WTC11 (cell line): ENCODE measurements around the gene VWA5A. TPM values are rescaled to one million over a fixed set of nuclear protein-coding genes. Genes with fewer than 3 reads are reported as not detected.

Source experiments
- ATAC-seq: fragments of 200-7000 bp; cut with Tn5 transposase; 2 replicates; pipeline ENCODE4 v1.10.0; 2021; ENCODE audit warnings: mild to moderate bottlenecking, moderate library complexity
- CTCF ChIA-PET: fragments of 300-600 bp; sonication (Branson Sonifier 250); formaldehyde crosslinking; loops from one replicate; lab custom pipeline; 2021; ENCODE audit warnings: antibody characterized with exemption; lab: Charles Lee
- POLR2A ChIA-PET: fragments of 350-600 bp; sonication (Branson Sonifier 250); formaldehyde crosslinking; loops from one replicate; lab custom pipeline; 2021; ENCODE audit warnings: antibody characterized with exemption; lab: Charles Lee
- DNase-seq: peaks from one replicate; pipeline ENCODE4 v3.0.0; 2021; ENCODE audit warnings: low spot score
- H3K27ac Mint-ChIP-seq: 2 replicates; pipeline ENCODE4 v1.8.0; 2021; ENCODE audit warnings: mixed read lengths
- H3K27me3 Mint-ChIP-seq: 2 replicates; pipeline ENCODE4 v1.8.0; 2021; ENCODE audit warnings: low read depth, mild to moderate bottlenecking, moderate library complexity, mixed read lengths
- H3K36me3 Mint-ChIP-seq: 2 replicates; pipeline ENCODE4 v1.8.0; 2021; ENCODE audit warnings: mixed read lengths
- H3K4me1 Mint-ChIP-seq: 2 replicates; pipeline ENCODE4 v1.8.0; 2022; ENCODE audit warnings: mixed read lengths
- H3K4me3 Mint-ChIP-seq: 2 replicates; pipeline ENCODE4 v1.8.0; 2021; ENCODE audit warnings: mild to moderate bottlenecking, moderate library complexity, mixed read lengths
- H3K9me3 Mint-ChIP-seq: 2 replicates; pipeline ENCODE4 v1.8.0; 2021; ENCODE audit warnings: mixed read lengths
- ATF2 ChIP-seq: sonication (generic); formaldehyde crosslinking; IDR thresholded peaks from 2 replicates; pipeline ENCODE4 v1.8.1; 2022; ENCODE audit warnings: low read depth, missing genetic modification reagents, borderline replicate concordance
- CDX4 ChIP-seq: fragments of 250-450 bp; sonication (Bioruptor Pico); IDR thresholded peaks from 2 replicates; pipeline ENCODE4 v1.9.0; 2021; ENCODE audit warnings: moderate library complexity, mild to moderate bottlenecking, inconsistent platforms, borderline replicate concordance
- GABPB1 ChIP-seq: sonication (generic); formaldehyde crosslinking; IDR thresholded peaks from 2 replicates; pipeline ENCODE4 v1.8.1; 2023; ENCODE audit warnings: mild to moderate bottlenecking, missing genetic modification reagents
- GRHL2 ChIP-seq: fragments of 250-450 bp; sonication (Bioruptor Pico); IDR thresholded peaks from 2 replicates; pipeline ENCODE4 v1.8.0; 2022; ENCODE audit warnings: mild to moderate bottlenecking, moderate library complexity; ENCODE audit not compliant: insufficient replicate concordance, severe bottlenecking
- MXD4 ChIP-seq: fragments of 250-450 bp; sonication (Bioruptor Pico); IDR thresholded peaks from 2 replicates; pipeline ENCODE4 v1.8.0; 2021; ENCODE audit warnings: mild to moderate bottlenecking, moderate library complexity, borderline replicate concordance
- NFE2L1 ChIP-seq: sonication (generic); formaldehyde crosslinking; IDR thresholded peaks from 2 replicates; pipeline ENCODE4 v1.8.1; 2023; ENCODE audit warnings: missing genetic modification reagents
- NR2C2 ChIP-seq: sonication (generic); formaldehyde crosslinking; IDR thresholded peaks from 2 replicates; pipeline ENCODE4 v1.8.0; 2022; ENCODE audit warnings: mild to moderate bottlenecking, missing genetic modification reagents
- PREB ChIP-seq: sonication (generic); formaldehyde crosslinking; IDR thresholded peaks from 2 replicates; pipeline ENCODE4 v1.8.1; 2022; ENCODE audit warnings: mild to moderate bottlenecking, missing genetic modification reagents, moderate library complexity, borderline replicate concordance
- PRRX2 ChIP-seq: fragments of 250-450 bp; sonication (Bioruptor Pico); IDR thresholded peaks from 2 replicates; pipeline ENCODE4 v1.8.0; 2021; ENCODE audit warnings: mild to moderate bottlenecking
- RELA ChIP-seq: sonication (generic); formaldehyde crosslinking; IDR thresholded peaks from 2 replicates; pipeline ENCODE4 v1.8.1; 2022; ENCODE audit warnings: missing genetic modification reagents, mild to moderate bottlenecking, borderline replicate concordance
- TEAD4 ChIP-seq: sonication (generic); formaldehyde crosslinking; IDR thresholded peaks from 2 replicates; pipeline ENCODE4 v1.8.0; 2022; ENCODE audit warnings: mild to moderate bottlenecking, missing genetic modification reagents
- TP53 ChIP-seq: sonication (generic); formaldehyde crosslinking; IDR thresholded peaks from 2 replicates; pipeline ENCODE4 v1.8.1; 2023; ENCODE audit warnings: mild to moderate bottlenecking, missing genetic modification reagents
- USF2 ChIP-seq: sonication (generic); formaldehyde crosslinking; IDR thresholded peaks from 2 replicates; pipeline ENCODE4 v1.8.1; 2023; ENCODE audit warnings: mild to moderate bottlenecking, missing genetic modification reagents, moderate library complexity
- ZBTB21 ChIP-seq: sonication (generic); formaldehyde crosslinking; IDR thresholded peaks from 2 replicates; pipeline ENCODE4 v1.8.1; 2023; ENCODE audit warnings: mild to moderate bottlenecking, missing genetic modification reagents, borderline replicate concordance
- ZNF423 ChIP-seq: fragments of 250-450 bp; sonication (Bioruptor Pico); IDR thresholded peaks from 2 replicates; pipeline ENCODE4 v2.1.2; 2022; ENCODE audit warnings: mild to moderate bottlenecking, moderate library complexity
- total RNA-seq: library from RNA; stranded (reverse); gene quantifications from 3 replicates; pipeline ENCODE4 v1.2.3, GENCODE V29; 2021
- TF ChIP-seq, protein P1 (sequence below): fragments of 200-600 bp; IDR thresholded peaks from 2 replicates; pipeline ENCODE4 v1.8.0; 2022; ENCODE audit warnings: antibody characterized with exemption
- TF ChIP-seq, protein P2 (sequence below): sonication (generic); formaldehyde crosslinking; IDR thresholded peaks from 2 replicates; pipeline ENCODE4 v1.8.0; 2022; ENCODE audit warnings: missing genetic modification reagents

Gene VWA5A
- total RNA-seq, 1 experiment from 2014 or later, result 19.5 TPM

DNA sequence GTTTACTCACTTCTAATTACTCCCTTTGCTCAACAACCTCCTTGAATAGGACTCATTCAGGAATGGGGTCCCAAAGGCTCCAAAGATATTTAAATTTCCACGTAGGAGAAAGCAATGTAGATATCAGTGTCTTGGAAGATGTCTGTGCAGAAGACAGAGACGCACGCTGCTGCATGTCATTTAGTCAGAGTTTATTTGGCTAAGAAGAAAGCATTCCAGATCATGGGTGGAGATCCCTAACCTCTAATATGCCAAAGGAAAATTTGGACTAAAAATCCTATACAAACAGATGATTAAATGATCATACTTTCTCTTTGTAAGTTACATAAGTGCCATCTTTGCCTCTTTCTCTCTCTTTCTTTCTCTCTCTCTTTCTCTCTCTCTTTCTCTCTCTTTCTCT, 67.8 kb downstream of the VWA5A start, which contains the start of gene OR10D3 (continued):
- no peak for TF ChIP-seq PREB (CRISPR knock-in tag)
- no peak for TF ChIP-seq CDX4 (CRISPR knock-in tag)
- TF ChIP-seq GABPB1 (CRISPR knock-in tag), result no peak
- TF ChIP-seq ATF2, result no peak
- TF ChIP-seq NFE2L1 (CRISPR knock-in tag), result no peak
- TF ChIP-seq TEAD4 (CRISPR knock-in tag), result no peak
- TF ChIP-seq GRHL2, result no peak
- TF ChIP-seq TP53 (CRISPR knock-in tag), result no peak

GRCh38 chr11:124190298-124191139, 75.3 kb downstream of the VWA5A start:
- TF ChIP-seq ZNF423 (CRISPR knock-in tag), result no peak
- no peak for TF ChIP-seq PRRX2
- TF ChIP-seq USF2, result no peak
- ChIA-PET POLR2A (no interaction called here), CTCF (interaction anchor here (1.0 to 1.3 kb wide), 4 partner anchors 67 to 415 kb away, joined by 3 to 7 read pairs (median 4); no protein-coding TSS in a partner anchor)
- Mint-ChIP-seq H3K27ac (no peak overlapping the region), H3K9me3 (no peaks in the 10 kb centered on the region), H3K36me3 (no peaks in the 10 kb centered on the region), H3K4me1 (peaks cover 36% of the 10 kb centered on the region), H3K27me3 (peaks cover 53% of the 10 kb centered on the region), H3K4me3 (no peak overlapping the region)
- no peak for DNase-seq
- no peak for ATAC-seq

DNA sequence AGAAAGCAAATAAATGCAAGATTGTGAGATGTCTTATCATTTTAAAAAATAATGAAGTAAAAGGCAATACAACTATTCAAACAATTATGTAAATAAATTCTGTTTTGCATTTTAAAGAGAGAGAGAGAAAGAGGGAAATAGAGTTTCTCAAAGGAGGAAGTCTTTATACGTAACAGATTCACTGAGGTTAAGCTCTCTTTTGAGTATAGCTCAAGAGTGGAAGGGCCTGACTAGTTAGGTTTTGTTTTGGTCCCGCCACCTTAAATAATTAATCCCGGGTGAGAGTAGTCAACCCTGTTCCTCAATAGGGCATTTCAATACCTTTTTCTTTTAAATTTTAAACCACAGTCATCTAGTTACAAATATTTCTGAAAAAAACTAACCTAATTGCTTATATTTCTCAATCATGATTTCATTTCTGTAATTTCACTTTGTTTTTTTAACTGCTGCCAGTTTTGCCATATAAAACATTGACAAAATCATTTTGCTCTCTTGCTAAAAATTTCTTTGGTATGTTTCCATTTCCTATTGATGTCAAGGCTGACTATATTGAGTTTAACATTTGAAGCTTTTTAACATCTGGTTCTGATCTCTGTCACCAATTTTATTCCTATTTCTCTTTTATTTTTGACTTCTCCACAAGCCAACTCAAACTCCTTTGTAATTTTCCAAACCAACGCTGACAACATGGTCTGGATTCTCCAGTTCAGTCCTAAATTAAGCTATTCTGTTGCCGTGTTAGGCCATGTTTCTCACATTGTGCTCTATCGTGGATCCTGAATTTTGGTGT, 78.2 kb downstream of the VWA5A start:
- 0 out of 2 replicates have a peak overlapping the region, but pooled peaks have one; percentile 2 for H3K27ac Mint-ChIP-seq
- peaks cover 40% of the 10 kb centered on the region for H3K27me3 Mint-ChIP-seq
- CTCF ChIA-PET, result interaction anchor here (1.0 to 3.9 kb wide), 8 partner anchors 16 to 124 kb away, joined by 3 to 29 read pairs (median 6); partner anchors contain the start of gene VWA5A
- POLR2A ChIA-PET, result no interaction called here
- no peaks in the 10 kb centered on the region for H3K36me3 Mint-ChIP-seq
- no peak overlapping the region for H3K4me3 Mint-ChIP-seq
- DNase-seq, result no peak
- peaks cover 36% of the 10 kb centered on the region for H3K4me1 Mint-ChIP-seq
- ATAC-seq, result no peak
- H3K9me3 Mint-ChIP-seq, result no peaks in the 10 kb centered on the region
- TF ChIP-seq ZNF423 (CRISPR knock-in tag) (no peak), MXD4 (CRISPR knock-in tag) (no peak), CDX4 (CRISPR knock-in tag) (no peak), GABPB1 (CRISPR knock-in tag) (no peak), ZBTB21 (CRISPR knock-in tag) (no peak), NFE2L1 (CRISPR knock-in tag) (no peak), PRRX2 (no peak), NR2C2 (CRISPR knock-in tag) (no peak), RELA (CRISPR knock-in tag) (no peak), PREB (CRISPR knock-in tag) (no peak)
- TF ChIP-seq, protein P1, sequence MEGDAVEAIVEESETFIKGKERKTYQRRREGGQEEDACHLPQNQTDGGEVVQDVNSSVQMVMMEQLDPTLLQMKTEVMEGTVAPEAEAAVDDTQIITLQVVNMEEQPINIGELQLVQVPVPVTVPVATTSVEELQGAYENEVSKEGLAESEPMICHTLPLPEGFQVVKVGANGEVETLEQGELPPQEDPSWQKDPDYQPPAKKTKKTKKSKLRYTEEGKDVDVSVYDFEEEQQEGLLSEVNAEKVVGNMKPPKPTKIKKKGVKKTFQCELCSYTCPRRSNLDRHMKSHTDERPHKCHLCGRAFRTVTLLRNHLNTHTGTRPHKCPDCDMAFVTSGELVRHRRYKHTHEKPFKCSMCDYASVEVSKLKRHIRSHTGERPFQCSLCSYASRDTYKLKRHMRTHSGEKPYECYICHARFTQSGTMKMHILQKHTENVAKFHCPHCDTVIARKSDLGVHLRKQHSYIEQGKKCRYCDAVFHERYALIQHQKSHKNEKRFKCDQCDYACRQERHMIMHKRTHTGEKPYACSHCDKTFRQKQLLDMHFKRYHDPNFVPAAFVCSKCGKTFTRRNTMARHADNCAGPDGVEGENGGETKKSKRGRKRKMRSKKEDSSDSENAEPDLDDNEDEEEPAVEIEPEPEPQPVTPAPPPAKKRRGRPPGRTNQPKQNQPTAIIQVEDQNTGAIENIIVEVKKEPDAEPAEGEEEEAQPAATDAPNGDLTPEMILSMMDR, result no peak
- TF ChIP-seq, protein P2, sequence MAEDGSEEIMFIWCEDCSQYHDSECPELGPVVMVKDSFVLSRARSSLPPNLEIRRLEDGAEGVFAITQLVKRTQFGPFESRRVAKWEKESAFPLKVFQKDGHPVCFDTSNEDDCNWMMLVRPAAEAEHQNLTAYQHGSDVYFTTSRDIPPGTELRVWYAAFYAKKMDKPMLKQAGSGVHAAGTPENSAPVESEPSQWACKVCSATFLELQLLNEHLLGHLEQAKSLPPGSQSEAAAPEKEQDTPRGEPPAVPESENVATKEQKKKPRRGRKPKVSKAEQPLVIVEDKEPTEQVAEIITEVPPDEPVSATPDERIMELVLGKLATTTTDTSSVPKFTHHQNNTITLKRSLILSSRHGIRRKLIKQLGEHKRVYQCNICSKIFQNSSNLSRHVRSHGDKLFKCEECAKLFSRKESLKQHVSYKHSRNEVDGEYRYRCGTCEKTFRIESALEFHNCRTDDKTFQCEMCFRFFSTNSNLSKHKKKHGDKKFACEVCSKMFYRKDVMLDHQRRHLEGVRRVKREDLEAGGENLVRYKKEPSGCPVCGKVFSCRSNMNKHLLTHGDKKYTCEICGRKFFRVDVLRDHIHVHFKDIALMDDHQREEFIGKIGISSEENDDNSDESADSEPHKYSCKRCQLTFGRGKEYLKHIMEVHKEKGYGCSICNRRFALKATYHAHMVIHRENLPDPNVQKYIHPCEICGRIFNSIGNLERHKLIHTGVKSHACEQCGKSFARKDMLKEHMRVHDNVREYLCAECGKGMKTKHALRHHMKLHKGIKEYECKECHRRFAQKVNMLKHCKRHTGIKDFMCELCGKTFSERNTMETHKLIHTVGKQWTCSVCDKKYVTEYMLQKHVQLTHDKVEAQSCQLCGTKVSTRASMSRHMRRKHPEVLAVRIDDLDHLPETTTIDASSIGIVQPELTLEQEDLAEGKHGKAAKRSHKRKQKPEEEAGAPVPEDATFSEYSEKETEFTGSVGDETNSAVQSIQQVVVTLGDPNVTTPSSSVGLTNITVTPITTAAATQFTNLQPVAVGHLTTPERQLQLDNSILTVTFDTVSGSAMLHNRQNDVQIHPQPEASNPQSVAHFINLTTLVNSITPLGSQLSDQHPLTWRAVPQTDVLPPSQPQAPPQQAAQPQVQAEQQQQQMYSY (CRISPR knock-in tag), result no peak
